PC-3 (cell line): ENCODE measurements around the gene ANK3.

ENCODE experiments used
- EZH2 ChIP-seq: fragments of 300-600 bp; sonication (generic); IDR thresholded peaks from one replicate; pipeline ENCODE4 v1.6.1; 2017; ENCODE audit warnings: antibody characterized with exemption, mild to moderate bottlenecking, low read length; ENCODE audit not compliant: unreplicated experiment
- EZH2phosphoT487 ChIP-seq: fragments of 300-600 bp; sonication (generic); IDR thresholded peaks from 2 replicates; pipeline ENCODE4 v1.6.1; 2018; ENCODE audit warnings: mild to moderate bottlenecking, antibody characterized with exemption, low read length, borderline replicate concordance
- TF ChIP-seq, protein P1 (sequence below): fragments of 300-600 bp; sonication (generic); conservative IDR thresholded peaks from 2 replicates; pipeline ENCODE4 v1.5.1; 2017; ENCODE audit warnings: antibody characterized with exemption, low read depth, mild to moderate bottlenecking, low read length

DNA sequence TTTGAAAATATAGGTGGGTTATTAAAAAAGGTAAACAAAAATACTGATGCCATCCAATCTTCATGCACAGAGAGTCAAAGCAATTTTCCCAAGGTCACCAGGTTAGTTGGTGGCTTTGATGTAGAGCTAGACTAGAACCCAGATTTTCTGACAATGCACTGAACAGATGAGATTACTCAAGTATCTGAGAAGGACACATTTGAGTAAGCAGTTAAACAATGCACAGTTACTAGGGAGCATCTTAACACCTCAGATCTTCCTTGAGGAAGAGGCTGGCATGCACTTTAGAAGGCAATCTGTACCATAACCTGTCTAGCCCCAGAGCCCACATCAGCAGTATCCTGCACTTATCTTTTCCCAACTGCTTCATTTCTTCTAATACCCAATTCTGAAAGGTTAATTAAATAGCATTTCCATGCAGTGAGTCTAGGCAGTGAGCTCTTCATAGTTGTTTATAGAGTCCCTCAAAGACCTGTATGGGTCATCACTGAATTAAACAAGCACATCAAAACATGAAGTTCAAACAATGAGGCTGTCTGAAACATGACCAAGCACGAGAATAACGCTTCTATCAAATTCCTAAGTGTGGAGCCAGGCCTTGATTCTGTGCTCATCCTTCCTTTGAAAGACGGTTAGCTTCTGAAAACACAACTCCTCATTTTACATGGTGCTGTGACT is 38.2 kb upstream of the ANK3 start:
- TF ChIP-seq, protein P1, sequence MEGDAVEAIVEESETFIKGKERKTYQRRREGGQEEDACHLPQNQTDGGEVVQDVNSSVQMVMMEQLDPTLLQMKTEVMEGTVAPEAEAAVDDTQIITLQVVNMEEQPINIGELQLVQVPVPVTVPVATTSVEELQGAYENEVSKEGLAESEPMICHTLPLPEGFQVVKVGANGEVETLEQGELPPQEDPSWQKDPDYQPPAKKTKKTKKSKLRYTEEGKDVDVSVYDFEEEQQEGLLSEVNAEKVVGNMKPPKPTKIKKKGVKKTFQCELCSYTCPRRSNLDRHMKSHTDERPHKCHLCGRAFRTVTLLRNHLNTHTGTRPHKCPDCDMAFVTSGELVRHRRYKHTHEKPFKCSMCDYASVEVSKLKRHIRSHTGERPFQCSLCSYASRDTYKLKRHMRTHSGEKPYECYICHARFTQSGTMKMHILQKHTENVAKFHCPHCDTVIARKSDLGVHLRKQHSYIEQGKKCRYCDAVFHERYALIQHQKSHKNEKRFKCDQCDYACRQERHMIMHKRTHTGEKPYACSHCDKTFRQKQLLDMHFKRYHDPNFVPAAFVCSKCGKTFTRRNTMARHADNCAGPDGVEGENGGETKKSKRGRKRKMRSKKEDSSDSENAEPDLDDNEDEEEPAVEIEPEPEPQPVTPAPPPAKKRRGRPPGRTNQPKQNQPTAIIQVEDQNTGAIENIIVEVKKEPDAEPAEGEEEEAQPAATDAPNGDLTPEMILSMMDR: no peak
- TF ChIP-seq EZH2phosphoT487 (no peak), EZH2 (no peak)
